SK-N-SH (cell line): ENCODE data around the gene C6orf163. TPM values are rescaled to one million over a fixed set of nuclear protein-coding genes. Genes with fewer than 3 reads are reported as not detected.

Experiments used
- CTCF ChIA-PET: fragments of 300-600, 350-600 bp; formaldehyde crosslinking; extraction: SDS; loops from one replicate; lab custom pipeline; 2021; lab: Yijun Ruan, JAX
- POLR2A ChIA-PET: fragments of 350-600 bp; sonication (Branson Sonifier 250); formaldehyde crosslinking; extraction: SDS; loops from one replicate; lab custom pipeline; 2020; ENCODE audit warnings: antibody characterized with exemption, inconsistent platforms; lab: Yijun Ruan, JAX
- DNase-seq: peaks from one replicate; pipeline ENCODE4 v3.0.0; 2012
- H2AFZ ChIP-seq: fragments of 200-600 bp; sonication (generic); 2 replicates; pipeline ENCODE4 v1.8.1; 2016; ENCODE audit warnings: antibody characterized with exemption, mild to moderate bottlenecking, low read depth
- H3F3A ChIP-seq: fragments of 200-600 bp; sonication (generic); replicated peaks from 2 replicates; pipeline ENCODE3; 2016; ENCODE audit warnings: antibody characterized with exemption, mild to moderate bottlenecking; ENCODE audit not compliant: insufficient read depth
- H3K27ac ChIP-seq, 2 experiments: fragments of 200-500 bp in 1 of 2; fragments of 200-600 bp in 1 of 2; sonication (Bioruptor generic) in 1 of 2; sonication (generic), shearing (Covaris generic) in 1 of 2; 2 replicates each; pipeline versions ENCODE4 v1.5.1 to v1.6.1; 2014 to 2016; ENCODE audit warnings: low read depth in 2 of 2, inconsistent platforms in 1 of 2, low read length in 1 of 2, mild to moderate bottlenecking in 1 of 2, mixed read lengths in 1 of 2
- H3K27me3 ChIP-seq: fragments of 200-600 bp; sonication (generic), shearing (Covaris generic); 2 replicates; pipeline ENCODE4 v1.6.1; 2016; ENCODE audit warnings: mixed run types; ENCODE audit not compliant: insufficient read depth
- H3K36me3 ChIP-seq, 2 experiments: fragments of 200-500 bp in 1 of 2; fragments of 200-600 bp in 1 of 2; sonication (Bioruptor generic) in 1 of 2; sonication (generic) in 1 of 2; replicated peaks in 1 of 2; 2 replicates each; pipeline versions ENCODE3 to v1.5.1; 2014 to 2016; ENCODE audit warnings: low read length in 1 of 2, mild to moderate bottlenecking in 1 of 2; ENCODE audit not compliant: insufficient read depth in 2 of 2, control insufficient read depth in 1 of 2
- H3K4me1 ChIP-seq, 2 experiments: fragments of 200-500 bp in 1 of 2; fragments of 200-600 bp in 1 of 2; sonication (Bioruptor generic) in 1 of 2; sonication (generic), shearing (Covaris generic) in 1 of 2; 2 replicates each; pipeline versions ENCODE4 v1.5.1 to v1.6.1; 2014 to 2016; ENCODE audit warnings: low read depth in 1 of 2, low read length in 1 of 2, mixed run types in 1 of 2; ENCODE audit not compliant: insufficient read depth in 2 of 2, control insufficient read depth in 1 of 2
- H3K4me2 ChIP-seq: fragments of 200-600 bp; sonication (generic), shearing (Covaris generic); 2 replicates; pipeline ENCODE4 v1.6.1; 2017; ENCODE audit warnings: mixed run types
- H3K4me3 ChIP-seq, 2 experiments: fragments of 200-500 bp in 1 of 2; fragments of 200-600 bp in 1 of 2; sonication (Bioruptor generic) in 1 of 2; sonication (generic), shearing (Covaris generic) in 1 of 2; 2 replicates each; pipeline versions ENCODE4 v1.5.1 to v1.8.1; 2014 to 2016; ENCODE audit warnings: low read depth in 2 of 2, inconsistent platforms in 1 of 2, low read length in 1 of 2, mild to moderate bottlenecking in 1 of 2, mixed read lengths in 1 of 2, moderate library complexity in 1 of 2
- H3K79me2 ChIP-seq: fragments of 200-600 bp; sonication (generic); 2 replicates; pipeline ENCODE4 v1.8.1; 2017; ENCODE audit warnings: mild to moderate bottlenecking; ENCODE audit not compliant: insufficient read depth
- H3K9ac ChIP-seq: fragments of 200-600 bp; sonication (generic); 2 replicates; pipeline ENCODE4 v1.6.1; 2017; ENCODE audit warnings: mixed run types
- H3K9me2 ChIP-seq: fragments of 200-600 bp; sonication (generic); 2 replicates; pipeline ENCODE4 v1.6.1; 2017; ENCODE audit warnings: mixed run types
- H3K9me3 ChIP-seq: fragments of 200-600 bp; sonication (generic); 2 replicates; pipeline ENCODE4 v1.6.1; 2017; ENCODE audit warnings: mixed run types, mild to moderate bottlenecking, moderate library complexity
- H4K20me1 ChIP-seq: fragments of 200-600 bp; sonication (generic); 2 replicates; pipeline ENCODE4 v1.6.1; 2017; ENCODE audit warnings: mild to moderate bottlenecking, mixed run types; ENCODE audit not compliant: insufficient read depth
- JUND ChIP-seq: IDR thresholded peaks from 2 replicates; pipeline ENCODE4 v1.4.0; 2012
- MXI1 ChIP-seq: IDR thresholded peaks from 2 replicates; pipeline ENCODE4 v1.6.1; 2012; ENCODE audit warnings: mild to moderate bottlenecking, low read depth, low read length, improper control_type of control experiment
- NFIC ChIP-seq: IDR thresholded peaks from 2 replicates; pipeline ENCODE4 v1.4.0; 2012; ENCODE audit warnings: borderline replicate concordance
- RAD21 ChIP-seq: IDR thresholded peaks from 2 replicates; pipeline ENCODE4 v1.6.1; 2012; ENCODE audit warnings: mild to moderate bottlenecking, low read length
- SIN3A ChIP-seq: IDR thresholded peaks from 2 replicates; pipeline ENCODE4 v1.6.1; 2012; ENCODE audit warnings: low read depth, mild to moderate bottlenecking, low read length, moderate library complexity, borderline replicate concordance
- TCF12 ChIP-seq: IDR thresholded peaks from 2 replicates; pipeline ENCODE4 v1.4.0; 2012
- TEAD4 ChIP-seq: IDR thresholded peaks from 2 replicates; pipeline ENCODE4 v1.4.0; 2012; ENCODE audit warnings: mild to moderate bottlenecking, borderline replicate concordance; ENCODE audit not compliant: insufficient read depth
- YY1 ChIP-seq: IDR thresholded peaks from 2 replicates; pipeline ENCODE4 v1.4.0; 2012; ENCODE audit warnings: low read depth, mild to moderate bottlenecking
- ZBTB33 ChIP-seq: IDR thresholded peaks from 2 replicates; pipeline ENCODE4 v1.4.0; 2012; ENCODE audit warnings: low read depth, borderline replicate concordance
- WGBS: methylation state at CpG from one replicate; pipeline ENCODE4 v1.1.6; 2017; ENCODE audit warnings: low lambda C conversion rate; 5-methylcytosine and 5-hydroxymethylcytosine counted together
- polyA plus RNA-seq, 3 experiments: library from polyadenylated mRNA; depleted of rRNA; stranded (reverse); fragments of >200 nt; gene quantifications; 2 replicates each; pipeline ENCODE4 v1.2.3, GENCODE V29; 2012
- TF ChIP-seq, protein P1 (sequence below): IDR thresholded peaks from 2 replicates; pipeline ENCODE4 v1.6.1; 2012; ENCODE audit warnings: mild to moderate bottlenecking, low read depth, low read length, moderate library complexity
- TF ChIP-seq, protein P2 (sequence below): IDR thresholded peaks from 2 replicates; pipeline ENCODE4 v1.4.0; 2012; ENCODE audit warnings: low read depth

C6orf163 gene
- polyA plus RNA-seq, 1 of the 3 experiments (the other 2 are of a cell fraction) = 0.49 TPM

- TF ChIP-seq, protein P1, sequence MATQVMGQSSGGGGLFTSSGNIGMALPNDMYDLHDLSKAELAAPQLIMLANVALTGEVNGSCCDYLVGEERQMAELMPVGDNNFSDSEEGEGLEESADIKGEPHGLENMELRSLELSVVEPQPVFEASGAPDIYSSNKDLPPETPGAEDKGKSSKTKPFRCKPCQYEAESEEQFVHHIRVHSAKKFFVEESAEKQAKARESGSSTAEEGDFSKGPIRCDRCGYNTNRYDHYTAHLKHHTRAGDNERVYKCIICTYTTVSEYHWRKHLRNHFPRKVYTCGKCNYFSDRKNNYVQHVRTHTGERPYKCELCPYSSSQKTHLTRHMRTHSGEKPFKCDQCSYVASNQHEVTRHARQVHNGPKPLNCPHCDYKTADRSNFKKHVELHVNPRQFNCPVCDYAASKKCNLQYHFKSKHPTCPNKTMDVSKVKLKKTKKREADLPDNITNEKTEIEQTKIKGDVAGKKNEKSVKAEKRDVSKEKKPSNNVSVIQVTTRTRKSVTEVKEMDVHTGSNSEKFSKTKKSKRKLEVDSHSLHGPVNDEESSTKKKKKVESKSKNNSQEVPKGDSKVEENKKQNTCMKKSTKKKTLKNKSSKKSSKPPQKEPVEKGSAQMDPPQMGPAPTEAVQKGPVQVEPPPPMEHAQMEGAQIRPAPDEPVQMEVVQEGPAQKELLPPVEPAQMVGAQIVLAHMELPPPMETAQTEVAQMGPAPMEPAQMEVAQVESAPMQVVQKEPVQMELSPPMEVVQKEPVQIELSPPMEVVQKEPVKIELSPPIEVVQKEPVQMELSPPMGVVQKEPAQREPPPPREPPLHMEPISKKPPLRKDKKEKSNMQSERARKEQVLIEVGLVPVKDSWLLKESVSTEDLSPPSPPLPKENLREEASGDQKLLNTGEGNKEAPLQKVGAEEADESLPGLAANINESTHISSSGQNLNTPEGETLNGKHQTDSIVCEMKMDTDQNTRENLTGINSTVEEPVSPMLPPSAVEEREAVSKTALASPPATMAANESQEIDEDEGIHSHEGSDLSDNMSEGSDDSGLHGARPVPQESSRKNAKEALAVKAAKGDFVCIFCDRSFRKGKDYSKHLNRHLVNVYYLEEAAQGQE = no peak
- TF ChIP-seq ZBTB33 (no peak), RAD21 (no peak)
Observed at GRCh38 chr6:87395431-87395830, 50.8 kb downstream of the C6orf163 start (continued).

- Histone ChIP-seq H2AFZ (no peak overlapping the region), H3K79me2 (no peaks in the 10 kb centered on the region), H3K4me1 (peaks cover 0 to 8% of the 10 kb centered on the region in 2 experiments; a peak in 1 of 4 replicates), H4K20me1 (no peaks in the 10 kb centered on the region), H3K4me2 (no peak overlapping the region), H3K27ac (no peak overlapping the region), H3F3A (no peaks in the 10 kb centered on the region), H3K36me3 (no peaks in the 10 kb centered on the region), H3K9me3 (no peaks in the 10 kb centered on the region), H3K9me2 (no peaks in the 10 kb centered on the region), H3K27me3 (no peaks in the 10 kb centered on the region), H3K4me3 (no peak overlapping the region), H3K9ac (no peak overlapping the region)
- no peak for TF ChIP-seq MXI1
- TF ChIP-seq JUND = no peak
- no peak for TF ChIP-seq SIN3A
- no peak for TF ChIP-seq TCF12
- no peak for TF ChIP-seq YY1
- TF ChIP-seq NFIC = no peak
- TF ChIP-seq, protein P2, sequence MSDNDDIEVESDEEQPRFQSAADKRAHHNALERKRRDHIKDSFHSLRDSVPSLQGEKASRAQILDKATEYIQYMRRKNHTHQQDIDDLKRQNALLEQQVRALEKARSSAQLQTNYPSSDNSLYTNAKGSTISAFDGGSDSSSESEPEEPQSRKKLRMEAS = no peak
- no peak for TF ChIP-seq TEAD4
- no peak for TF ChIP-seq RAD21
- no peak for DNase-seq
- WGBS = 73% methylated on average over 10 of the region's 10 CpGs
- ChIA-PET POLR2A (no interaction called here), CTCF (no interaction called here)
Observed at GRCh38 chr6:87396595-87397392, 52.2 kb downstream of the C6orf163 start.
